ENCODE measurements around the gene RASGRF1. TPM values are rescaled to one million over a fixed set of nuclear protein-coding genes. Genes with fewer than 3 reads are reported as not detected.

The RASGRF1 gene
- total RNA-seq, 4 donors from 2014 or later, result not detected

GRCh38 chr15:79047676-79048439, 42.7 kb downstream of the RASGRF1 start:
- H3K4me3 ChIP-seq, result no peak overlapping the region
- H3K27ac ChIP-seq, result no peak overlapping the region
- H3K27me3 ChIP-seq, result no peaks in the 10 kb centered on the region
- ATAC-seq (no peak), DNase-seq (no peak)
- TF ChIP-seq, protein P1, sequence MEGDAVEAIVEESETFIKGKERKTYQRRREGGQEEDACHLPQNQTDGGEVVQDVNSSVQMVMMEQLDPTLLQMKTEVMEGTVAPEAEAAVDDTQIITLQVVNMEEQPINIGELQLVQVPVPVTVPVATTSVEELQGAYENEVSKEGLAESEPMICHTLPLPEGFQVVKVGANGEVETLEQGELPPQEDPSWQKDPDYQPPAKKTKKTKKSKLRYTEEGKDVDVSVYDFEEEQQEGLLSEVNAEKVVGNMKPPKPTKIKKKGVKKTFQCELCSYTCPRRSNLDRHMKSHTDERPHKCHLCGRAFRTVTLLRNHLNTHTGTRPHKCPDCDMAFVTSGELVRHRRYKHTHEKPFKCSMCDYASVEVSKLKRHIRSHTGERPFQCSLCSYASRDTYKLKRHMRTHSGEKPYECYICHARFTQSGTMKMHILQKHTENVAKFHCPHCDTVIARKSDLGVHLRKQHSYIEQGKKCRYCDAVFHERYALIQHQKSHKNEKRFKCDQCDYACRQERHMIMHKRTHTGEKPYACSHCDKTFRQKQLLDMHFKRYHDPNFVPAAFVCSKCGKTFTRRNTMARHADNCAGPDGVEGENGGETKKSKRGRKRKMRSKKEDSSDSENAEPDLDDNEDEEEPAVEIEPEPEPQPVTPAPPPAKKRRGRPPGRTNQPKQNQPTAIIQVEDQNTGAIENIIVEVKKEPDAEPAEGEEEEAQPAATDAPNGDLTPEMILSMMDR (IDR thresholded peaks at IDR 0.05 in 4 of 5, conservative IDR thresholded peaks at IDR 0.05 in 1 of 5), result no peak
- TF ChIP-seq POLR2A (IDR thresholded peaks at IDR 0.05), result no peak
- no peaks in the 10 kb centered on the region for H3K9me3 ChIP-seq
- no peaks in the 10 kb centered on the region for H3K36me3 ChIP-seq
- no peaks in the 10 kb centered on the region for H3K4me1 ChIP-seq
- in situ Hi-C loops (cut with MboI; ENCODE audit: low sequenced_read_pairs in 4 of 4) (no loop called here), intact Hi-C loops (cut with DNase I; ENCODE audit: low total_unique reads) (no loop called here)

- H3K4me3 ChIP-seq, result no peak overlapping the region
- no peaks in the 10 kb centered on the region for H3K27me3 ChIP-seq
- intact Hi-C loops (cut with DNase I; ENCODE audit: low total_unique reads) (no loop called here), in situ Hi-C loops (cut with MboI; ENCODE audit: low sequenced_read_pairs in 4 of 4) (no loop called here)
- ATAC-seq, result no peak
- H3K9me3 ChIP-seq, result no peaks in the 10 kb centered on the region
- no peaks in the 10 kb centered on the region for H3K4me1 ChIP-seq
- DNase-seq, result no peak
- no peaks in the 10 kb centered on the region for H3K36me3 ChIP-seq
- H3K27ac ChIP-seq, result no peak overlapping the region
- TF ChIP-seq, protein P1 (IDR thresholded peaks at IDR 0.05 in 4 of 5, conservative IDR thresholded peaks at IDR 0.05 in 1 of 5), result no peak
- TF ChIP-seq POLR2A (IDR thresholded peaks at IDR 0.05), result no peak
Observed at GRCh38 chr15:79046691-79047404, 43.7 kb downstream of the RASGRF1 start.

DNA sequence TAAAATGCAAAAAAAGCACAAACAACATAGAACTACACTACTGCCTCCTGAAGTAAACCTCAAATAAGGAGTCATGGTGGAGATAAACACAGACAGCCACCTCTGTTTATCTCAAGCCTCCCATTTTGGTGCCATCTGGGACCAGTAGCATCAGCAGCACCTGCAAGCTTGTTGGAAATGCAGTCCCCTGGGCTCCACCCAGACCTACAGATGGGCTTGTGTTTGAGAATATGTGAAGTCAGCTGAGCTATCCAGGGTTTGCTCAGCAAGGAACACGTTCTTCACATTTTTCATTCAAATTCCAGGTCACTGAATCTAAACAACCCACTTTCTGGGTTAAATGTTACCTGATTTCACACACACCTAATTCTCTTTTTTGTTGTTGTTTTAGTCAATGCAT, 45.5 kb downstream of the RASGRF1 start:
- Histone ChIP-seq H3K4me1 (no peaks in the 10 kb centered on the region), H3K9me3 (no peaks in the 10 kb centered on the region), H3K4me3 (no peak overlapping the region), H3K36me3 (no peaks in the 10 kb centered on the region), H3K27me3 (no peaks in the 10 kb centered on the region), H3K27ac (no peak overlapping the region)
- TF ChIP-seq POLR2A (IDR thresholded peaks at IDR 0.05), result no peak
- in situ Hi-C loops (cut with MboI; ENCODE audit: low sequenced_read_pairs in 4 of 4), result no loop called here
- no peak for DNase-seq
- no peak for ATAC-seq
- intact Hi-C loops (cut with DNase I; ENCODE audit: low total_unique reads), result no loop called here

- no peaks in the 10 kb centered on the region for H3K27me3 ChIP-seq
- in situ Hi-C loops (cut with MboI; ENCODE audit: low sequenced_read_pairs in 4 of 4) (no loop called here), intact Hi-C loops (cut with DNase I; ENCODE audit: low total_unique reads) (no loop called here)
- no peaks in the 10 kb centered on the region for H3K36me3 ChIP-seq
- H3K9me3 ChIP-seq, result no peaks in the 10 kb centered on the region
- H3K4me1 ChIP-seq, result no peaks in the 10 kb centered on the region
- no peak overlapping the region for H3K4me3 ChIP-seq
- ATAC-seq, result no peak
- H3K27ac ChIP-seq, result no peak overlapping the region
- TF ChIP-seq POLR2A (IDR thresholded peaks at IDR 0.05), result no peak
- TF ChIP-seq, protein P1 (IDR thresholded peaks at IDR 0.05 in 4 of 5, conservative IDR thresholded peaks at IDR 0.05 in 1 of 5), result no peak
- no peak for DNase-seq
Observed at GRCh38 chr15:79042213-79042928, 48.2 kb downstream of the RASGRF1 start.

- ATAC-seq, result no peak
- intact Hi-C loops (cut with DNase I; ENCODE audit: low total_unique reads), result no loop called here
Observed at GRCh38 chr15:79041601-79042168, 48.9 kb downstream of the RASGRF1 start.

More at GRCh38 chr15:79041601-79042168, 48.9 kb downstream of the RASGRF1 start:
- Histone ChIP-seq H3K9me3 (no peaks in the 10 kb centered on the region), H3K4me1 (no peaks in the 10 kb centered on the region), H3K27me3 (no peaks in the 10 kb centered on the region), H3K36me3 (no peaks in the 10 kb centered on the region), H3K27ac (no peak overlapping the region), H3K4me3 (no peak overlapping the region)
- DNase-seq, result no peak
- in situ Hi-C loops (cut with MboI; ENCODE audit: low sequenced_read_pairs in 4 of 4), result no loop called here
- TF ChIP-seq POLR2A (IDR thresholded peaks at IDR 0.05), result no peak
- TF ChIP-seq, protein P1 (IDR thresholded peaks at IDR 0.05 in 4 of 5, conservative IDR thresholded peaks at IDR 0.05 in 1 of 5), result no peak
